Esophagus squamous epithelium (tissue), 5 donors: Measurements from ENCODE around the gene FAM83E. TPM values are rescaled to one million over a fixed set of nuclear protein-coding genes. Genes with fewer than 3 reads are reported as not detected.
A peak's percentile ranks its signal among the peaks of the same experiment; 100 is the strongest.

Source experiments
- DNase-seq: peaks from one replicate; lab custom pipeline; 2025; lab: John Stamatoyannopoulos, UW
- H3K27ac ChIP-seq, 4 donors: fragments of 200-600 bp; sonication (generic); one replicate each; pipeline ENCODE4 v1.5.1; 2016 to 2019; ENCODE audit warnings: mild to moderate bottlenecking in 1 of 4
- H3K27me3 ChIP-seq, 4 donors: fragments of 200-600 bp; sonication (generic); 1 replicate in 3 of 4; 2 replicates in 1 of 4; pipeline versions ENCODE4 v1.5.1 to v1.6.0; 2017 to 2021; ENCODE audit warnings: antibody characterized with exemption in 1 of 4
- H3K36me3 ChIP-seq, 3 donors: fragments of 200-600 bp; sonication (generic); one replicate each; pipeline ENCODE4 v1.5.1; 2016 to 2019
- H3K4me1 ChIP-seq, 3 donors: fragments of 200-600 bp; sonication (generic); one replicate each; pipeline ENCODE4 v1.5.1; 2017 to 2019
- H3K4me3 ChIP-seq, 4 donors: fragments of 200-600 bp; sonication (generic); 1 replicate in 3 of 4; 2 replicates in 1 of 4; pipeline ENCODE4 v1.5.1; 2016 to 2019; ENCODE audit warnings: mild to moderate bottlenecking in 2 of 4, moderate library complexity in 1 of 4
- H3K9me3 ChIP-seq, 3 donors: fragments of 200-600 bp; sonication (generic); one replicate each; pipeline ENCODE4 v1.5.1; 2016 to 2019
- POLR2A ChIP-seq, 4 donors: fragments of 450-650 bp; IDR thresholded peaks; one replicate each; pipeline ENCODE4 v1.6.1; 2017; ENCODE audit warnings: antibody characterized with exemption in 4 of 4, mild to moderate bottlenecking in 4 of 4, moderate library complexity in 3 of 4
- WGBS, 2 donors: methylation state at CpG; one replicate each; pipeline ENCODE4 v1.1.5; 2018; 5-methylcytosine and 5-hydroxymethylcytosine counted together
- intact Hi-C: fragments of 100-400 bp; cut with DNase I; formaldehyde crosslinking; loops from one replicate; pipeline ENCODE4 v1.15.0; 2022
- total RNA-seq, 4 donors: library from RNA; depleted of rRNA; stranded (reverse); fragments of >200 nt; gene quantifications; one replicate each; pipeline ENCODE4 v1.1.0, GENCODE V29; 2016
- TF ChIP-seq, protein P1 (sequence below), 6 experiments: fragments of 450-650 bp in 4 of 6; fragments of 200-600 bp in 2 of 6; sonication (generic) in 2 of 6; IDR thresholded peaks; one replicate each; pipeline ENCODE4 v1.5.1; 2016 to 2019; ENCODE audit warnings: antibody characterized with exemption in 6 of 6, mild to moderate bottlenecking in 4 of 6, moderate library complexity in 4 of 6
- donor health status: DM: yes; HTN: yes; CAD: no.

FAM83E gene
- total RNA-seq, 4 donors from 2014 or later: 3.1 to 12.3 (median 8.6) TPM

DNA sequence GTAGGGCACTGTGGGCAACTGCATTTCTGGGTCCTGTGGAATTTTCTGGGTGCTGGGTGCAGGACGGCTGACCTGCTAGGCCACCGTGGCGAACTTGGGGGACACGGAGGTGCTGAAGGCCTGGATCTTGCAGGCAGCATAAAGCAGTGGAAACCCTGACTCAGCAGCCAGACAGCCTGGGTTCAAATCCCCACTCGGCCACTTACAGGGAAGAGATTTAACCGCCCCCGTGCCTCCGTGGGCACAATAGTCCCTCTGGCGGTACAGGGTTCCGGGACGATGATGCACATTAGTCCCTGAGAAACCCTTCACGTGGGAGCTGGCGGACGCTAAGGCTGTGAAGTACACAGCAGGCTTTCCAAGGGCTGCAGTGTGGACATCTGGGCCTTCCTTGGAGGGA lies 3.0 kb downstream of the FAM83E start:
- peaks cover 16 to 22% (median 18%) of the 10 kb centered on the region in 3 donors for H3K36me3 ChIP-seq
- no peak for DNase-seq
- no peak overlapping the region for H3K4me3 ChIP-seq
- TF ChIP-seq POLR2A (IDR thresholded peaks at IDR 0.05): no peak
- TF ChIP-seq, protein P1, sequence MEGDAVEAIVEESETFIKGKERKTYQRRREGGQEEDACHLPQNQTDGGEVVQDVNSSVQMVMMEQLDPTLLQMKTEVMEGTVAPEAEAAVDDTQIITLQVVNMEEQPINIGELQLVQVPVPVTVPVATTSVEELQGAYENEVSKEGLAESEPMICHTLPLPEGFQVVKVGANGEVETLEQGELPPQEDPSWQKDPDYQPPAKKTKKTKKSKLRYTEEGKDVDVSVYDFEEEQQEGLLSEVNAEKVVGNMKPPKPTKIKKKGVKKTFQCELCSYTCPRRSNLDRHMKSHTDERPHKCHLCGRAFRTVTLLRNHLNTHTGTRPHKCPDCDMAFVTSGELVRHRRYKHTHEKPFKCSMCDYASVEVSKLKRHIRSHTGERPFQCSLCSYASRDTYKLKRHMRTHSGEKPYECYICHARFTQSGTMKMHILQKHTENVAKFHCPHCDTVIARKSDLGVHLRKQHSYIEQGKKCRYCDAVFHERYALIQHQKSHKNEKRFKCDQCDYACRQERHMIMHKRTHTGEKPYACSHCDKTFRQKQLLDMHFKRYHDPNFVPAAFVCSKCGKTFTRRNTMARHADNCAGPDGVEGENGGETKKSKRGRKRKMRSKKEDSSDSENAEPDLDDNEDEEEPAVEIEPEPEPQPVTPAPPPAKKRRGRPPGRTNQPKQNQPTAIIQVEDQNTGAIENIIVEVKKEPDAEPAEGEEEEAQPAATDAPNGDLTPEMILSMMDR (IDR thresholded peaks at IDR 0.05): no peak
- H3K27ac ChIP-seq: no peak overlapping the region
- H3K9me3 ChIP-seq: no peaks in the 10 kb centered on the region
- intact Hi-C loops: no loop called here
- no peaks in the 10 kb centered on the region for H3K27me3 ChIP-seq
- peaks cover 11 to 35% (median 17%) of the 10 kb centered on the region in 3 donors for H3K4me1 ChIP-seq
- 73 to 84% methylated on average over 7 to 9 of the region's 14 CpGs for WGBS, 2 donors

DNA sequence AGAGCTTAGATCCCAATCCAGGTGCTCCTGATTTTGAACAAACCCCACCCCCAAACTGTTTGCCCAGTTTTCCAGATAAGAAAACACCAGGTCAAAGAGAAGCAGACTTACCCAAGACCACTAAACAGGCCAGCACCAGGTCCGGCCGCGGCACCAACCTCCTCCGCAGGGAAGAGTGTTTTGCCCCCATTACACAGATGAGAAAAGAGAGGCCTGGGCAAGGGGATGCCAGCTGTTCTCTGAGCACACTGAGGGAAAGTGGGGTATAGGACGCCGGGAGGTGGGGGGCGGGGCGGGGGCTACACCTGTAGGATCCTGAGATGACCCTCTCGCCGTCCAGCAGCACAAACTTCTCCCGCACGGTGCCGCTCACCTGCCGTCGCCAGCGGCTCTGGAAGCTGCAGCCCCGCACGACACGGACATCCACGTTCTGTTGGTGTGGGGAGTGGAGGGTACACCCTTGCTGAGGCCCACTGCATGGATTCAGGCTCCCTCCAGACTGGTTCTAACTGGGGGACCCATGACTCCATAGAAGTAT lies 5.2 kb downstream of the FAM83E start:
- WGBS, 2 donors: 67 to 100% methylated on average over 1 to 3 of the region's 20 CpGs
- intact Hi-C loops: no loop called here
- Histone ChIP-seq H3K36me3 (no peaks in the 10 kb centered on the region), H3K9me3 (no peaks in the 10 kb centered on the region), H3K27ac (no peak overlapping the region), H3K4me3 (no peak overlapping the region), H3K4me1 (peaks cover 0 to 13% (median 0%) of the 10 kb centered on the region in 3 donors), H3K27me3 (no peaks in the 10 kb centered on the region)
- DNase-seq: no peak
- TF ChIP-seq, protein P1 (IDR thresholded peaks at IDR 0.05): no peak
- TF ChIP-seq POLR2A (IDR thresholded peaks at IDR 0.05): no peak

DNA sequence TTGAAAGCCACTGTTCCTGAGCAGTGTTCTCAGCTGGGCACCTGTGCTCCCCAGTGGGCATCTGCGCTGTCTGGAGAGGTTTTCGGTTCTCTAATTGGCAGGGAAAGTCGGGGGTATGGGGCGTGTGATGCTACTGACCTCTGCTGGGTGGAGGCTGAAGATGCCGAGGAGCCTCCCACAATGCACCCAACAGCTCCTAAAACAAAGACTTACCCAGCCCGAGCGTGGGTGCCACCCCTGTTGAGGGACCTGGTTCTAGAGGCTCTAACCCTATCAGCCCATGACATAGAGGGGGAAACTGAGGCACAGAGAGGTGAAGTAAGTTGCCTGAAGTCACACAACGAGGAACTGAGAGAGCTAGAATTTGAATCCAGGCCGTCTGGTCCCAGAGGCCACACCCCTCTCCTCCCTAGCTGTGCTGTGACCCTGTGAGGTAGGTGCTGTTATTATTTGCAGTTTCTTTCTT lies 6.0 kb downstream of the FAM83E start:
- H3K4me3 ChIP-seq: no peak overlapping the region
- 20 to 35% methylated on average over 4 to 8 of the region's 9 CpGs for WGBS, 2 donors
- no peaks in the 10 kb centered on the region for H3K9me3 ChIP-seq
- TF ChIP-seq POLR2A (IDR thresholded peaks at IDR 0.05): no peak
- TF ChIP-seq, protein P1 (IDR thresholded peaks at IDR 0.05): peak in 4 of 6 experiments; percentile 23 to 51 (median 27)
- no peak overlapping the region for H3K27ac ChIP-seq
- H3K4me1 ChIP-seq: peaks cover 0 to 5% (median 0%) of the 10 kb centered on the region in 3 donors
- no peak for DNase-seq
- no peaks in the 10 kb centered on the region for H3K36me3 ChIP-seq
- intact Hi-C loops: no loop called here
- no peaks in the 10 kb centered on the region for H3K27me3 ChIP-seq

DNA sequence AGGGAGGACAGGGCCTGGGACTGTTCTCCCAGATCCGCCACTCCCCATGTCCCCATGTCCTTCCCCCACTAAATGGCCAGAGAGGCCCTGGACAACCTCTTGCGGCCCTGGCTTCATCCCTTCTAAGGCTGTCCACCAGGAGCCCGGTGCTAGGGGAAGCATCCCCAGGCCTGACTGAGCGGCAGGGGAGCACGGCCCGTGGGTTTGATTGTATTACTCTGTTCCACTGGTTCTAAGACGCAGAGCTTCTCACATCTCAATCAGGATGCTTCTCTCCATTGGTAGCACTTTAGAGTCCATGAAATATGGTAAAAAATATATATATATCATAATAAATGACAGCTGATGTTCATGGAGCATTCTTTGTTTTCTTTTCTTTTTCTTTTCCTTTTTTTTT lies 7.5 kb downstream of the FAM83E start:
- intact Hi-C loops: no loop called here
- no peak for DNase-seq

More for the DNA sequence above, 7.5 kb downstream of the FAM83E start:
- H3K4me3 ChIP-seq: no peak overlapping the region
- H3K27me3 ChIP-seq: no peaks in the 10 kb centered on the region
- peaks cover 0 to 4% (median 0%) of the 10 kb centered on the region in 3 donors for H3K4me1 ChIP-seq
- no peak overlapping the region for H3K27ac ChIP-seq
- no peaks in the 10 kb centered on the region for H3K9me3 ChIP-seq
- WGBS, 2 donors: 69 to 87% methylated on average over 4 to 6 of the region's 7 CpGs
- H3K36me3 ChIP-seq: no peaks in the 10 kb centered on the region
- TF ChIP-seq POLR2A (IDR thresholded peaks at IDR 0.05): no peak
- TF ChIP-seq, protein P1 (IDR thresholded peaks at IDR 0.05): no peak
